Erythroblast (primary cell): ENCODE data around the gene CHN2.

Experiments
- GATA1 ChIP-seq: IDR thresholded peaks from 2 replicates; pipeline ENCODE4 v1.6.1; 2011; ENCODE audit warnings: low read depth, mild to moderate bottlenecking, control low read depth, low read length, moderate library complexity
- POLR2A ChIP-seq: IDR thresholded peaks from 2 replicates; pipeline ENCODE4 v1.6.1; 2011; ENCODE audit warnings: mild to moderate bottlenecking, low read length

- TF ChIP-seq POLR2A (no peak), GATA1 (no peak)
Measured at GRCh38 chr7:29297194-29297890, 102.8 kb downstream of the CHN2 start.
